H9 (cell line): ENCODE data around the gene CEP126. TPM values are rescaled to one million over a fixed set of nuclear protein-coding genes. Genes with fewer than 3 reads are reported as not detected.
A peak's percentile ranks its signal among the peaks of the same experiment; 100 is the strongest.

Experiments used
- DNase-seq: peaks from one replicate; pipeline ENCODE4 v3.0.0-alpha.2; 2017
- H2AFZ ChIP-seq: one replicate; pipeline ENCODE4 v1.6.1; 2013; ENCODE audit warnings: mild to moderate bottlenecking, low read length, control low read depth, moderate library complexity
- H2AK5ac ChIP-seq: 2 replicates; pipeline ENCODE4 v1.6.1; 2013; ENCODE audit warnings: low read length, control low read depth, mixed read lengths; ENCODE audit not compliant: insufficient read length
- H2BK120ac ChIP-seq: one replicate; pipeline ENCODE4 v1.6.1; 2013; ENCODE audit warnings: low read depth, mild to moderate bottlenecking, low read length, control low read depth, inconsistent platforms; ENCODE audit not compliant: poor library complexity, severe bottlenecking
- H2BK12ac ChIP-seq: 2 replicates; pipeline ENCODE4 v1.6.1; 2013; ENCODE audit warnings: low read length, control low read depth, mixed read lengths, low read depth; ENCODE audit not compliant: insufficient read length
- H2BK15ac ChIP-seq: 2 replicates; pipeline ENCODE4 v1.6.1; 2013; ENCODE audit warnings: low read depth, low read length, control low read depth
- H2BK20ac ChIP-seq: one replicate; pipeline ENCODE4 v1.6.1; 2013; ENCODE audit warnings: low read depth, mild to moderate bottlenecking, low read length, control low read depth, inconsistent platforms; ENCODE audit not compliant: poor library complexity, severe bottlenecking
- H2BK5ac ChIP-seq: 2 replicates; pipeline ENCODE4 v1.6.1; 2013; ENCODE audit warnings: low read length, control low read depth, mixed read lengths; ENCODE audit not compliant: insufficient read length
- H3K14ac ChIP-seq: 2 replicates; pipeline ENCODE4 v1.6.1; 2013; ENCODE audit warnings: low read length, control low read depth; ENCODE audit not compliant: insufficient read depth
- H3K18ac ChIP-seq: 2 replicates; pipeline ENCODE4 v1.6.1; 2013; ENCODE audit warnings: low read depth, mild to moderate bottlenecking, mixed read lengths, low read length, control low read depth; ENCODE audit not compliant: insufficient read length
- H3K23ac ChIP-seq: 2 replicates; pipeline ENCODE4 v1.6.1; 2013; ENCODE audit warnings: low read length, control low read depth, mixed read lengths, low read depth; ENCODE audit not compliant: insufficient read length
- H3K23me2 ChIP-seq: 2 replicates; pipeline ENCODE4 v1.6.1; 2013; ENCODE audit warnings: low read depth, mild to moderate bottlenecking, mixed read lengths, low read length, control low read depth; ENCODE audit not compliant: insufficient read length, poor library complexity, severe bottlenecking
- H3K27ac ChIP-seq: 2 replicates; pipeline ENCODE4 v1.5.1; 2013; ENCODE audit warnings: low read length, control low read depth, mixed read lengths, low read depth; ENCODE audit not compliant: insufficient read length
- H3K27me3 ChIP-seq: 2 replicates; pipeline ENCODE4 v1.6.1; 2013; ENCODE audit warnings: low read length, control low read depth, inconsistent platforms; ENCODE audit not compliant: insufficient read depth
- H3K4ac ChIP-seq: 2 replicates; pipeline ENCODE4 v1.6.1; 2013; ENCODE audit warnings: low read depth, mild to moderate bottlenecking, control low read depth, inconsistent platforms, low read length, moderate library complexity
- H3K4me1 ChIP-seq: 2 replicates; pipeline ENCODE4 v1.6.1; 2013; ENCODE audit warnings: low read length, control low read depth, inconsistent platforms; ENCODE audit not compliant: insufficient read depth
- H3K4me2 ChIP-seq: 2 replicates; pipeline ENCODE4 v1.6.1; 2013; ENCODE audit warnings: low read length, control low read depth, mixed read lengths; ENCODE audit not compliant: insufficient read length, insufficient read depth
- H3K56ac ChIP-seq: 2 replicates; pipeline ENCODE4 v1.6.1; 2013; ENCODE audit warnings: low read depth, mild to moderate bottlenecking, mixed read lengths, low read length, control low read depth; ENCODE audit not compliant: insufficient read length
- H3K79me1 ChIP-seq: 2 replicates; pipeline ENCODE4 v1.6.1; 2013; ENCODE audit warnings: low read depth, mild to moderate bottlenecking, moderate library complexity, low read length, control low read depth, inconsistent platforms; ENCODE audit not compliant: insufficient read depth, poor library complexity, severe bottlenecking
- H3K79me2 ChIP-seq: 2 replicates; pipeline ENCODE4 v1.6.1; 2013; ENCODE audit warnings: low read length, control low read depth, inconsistent platforms; ENCODE audit not compliant: insufficient read depth
- H3K9ac ChIP-seq: 2 replicates; pipeline ENCODE4 v1.6.1; 2013; ENCODE audit warnings: low read length, control low read depth, mixed read lengths; ENCODE audit not compliant: insufficient read length; ENCODE audit errors: extremely low read depth
- H3K9me3 ChIP-seq: one replicate; pipeline ENCODE4 v1.6.1; 2013; ENCODE audit warnings: low read depth, low read length, inconsistent platforms; ENCODE audit not compliant: control insufficient read depth
- H3T11ph ChIP-seq: one replicate; pipeline ENCODE4 v1.6.1; 2013; ENCODE audit warnings: mild to moderate bottlenecking, low read length, control low read depth, inconsistent platforms
- H4K20me1 ChIP-seq: one replicate; pipeline ENCODE4 v1.6.1; 2013; ENCODE audit not compliant: control insufficient read depth, insufficient read length, insufficient read depth
- H4K5ac ChIP-seq: 2 replicates; pipeline ENCODE4 v1.6.1; 2013; ENCODE audit warnings: low read depth, mild to moderate bottlenecking, mixed read lengths, low read length, control low read depth; ENCODE audit not compliant: insufficient read length
- H4K8ac ChIP-seq: replicated peaks from 2 replicates; pipeline ENCODE4 v1.6.1; 2013; ENCODE audit warnings: low read length, control low read depth, mixed read lengths, low read depth; ENCODE audit not compliant: insufficient read length
- H4K91ac ChIP-seq: 2 replicates; pipeline ENCODE4 v1.6.1; 2013; ENCODE audit warnings: low read depth, mild to moderate bottlenecking, moderate library complexity, mixed read lengths, low read length, control low read depth; ENCODE audit not compliant: insufficient read length
- H3K27ac Mint-ChIP-seq, 3 experiments: 2 replicates in 2 of 3; 3 replicates in 1 of 3; pipeline ENCODE4 v1.8.0; 2020 to 2021; ENCODE audit warnings: mixed read lengths in 3 of 3, mild to moderate bottlenecking in 1 of 3, moderate library complexity in 1 of 3
- H3K27me3 Mint-ChIP-seq: 2 replicates; pipeline ENCODE4 v1.8.0; 2021; ENCODE audit warnings: low read depth, mild to moderate bottlenecking, moderate library complexity, mixed read lengths
- H3K36me3 Mint-ChIP-seq, 3 experiments: 2 replicates in 2 of 3; 3 replicates in 1 of 3; pipeline ENCODE4 v1.8.0; 2020 to 2021; ENCODE audit warnings: low read depth in 3 of 3, mixed read lengths in 3 of 3; ENCODE audit not compliant: insufficient read depth in 1 of 3
- H3K4me1 Mint-ChIP-seq, 2 experiments: 2 replicates each; pipeline ENCODE4 v1.8.0; 2020; ENCODE audit warnings: mixed read lengths in 2 of 2
- H3K4me3 Mint-ChIP-seq, 2 experiments: 2 replicates in 1 of 2; 3 replicates in 1 of 2; pipeline ENCODE4 v1.8.0; 2020 to 2021; ENCODE audit warnings: mild to moderate bottlenecking in 2 of 2, mixed read lengths in 2 of 2, moderate library complexity in 1 of 2
- H3K9me3 Mint-ChIP-seq, 2 experiments: 2 replicates in 1 of 2; 3 replicates in 1 of 2; pipeline ENCODE4 v1.8.0; 2020; ENCODE audit warnings: mild to moderate bottlenecking in 2 of 2, mixed read lengths in 2 of 2, moderate library complexity in 1 of 2
- WGBS: extraction: QIAGEN DNeasy Blood & Tissue Kit; methylation state at CpG from one replicate; pipeline ENCODE4 v1.1.7; 2013; ENCODE audit warnings: missing lambda C conversion rate, low lambda C conversion rate, mixed read lengths; ENCODE audit not compliant: insufficient read length; ENCODE audit errors: extremely low coverage; 5-methylcytosine and 5-hydroxymethylcytosine counted together
- total RNA-seq: library from RNA; stranded (reverse); gene quantifications from 2 replicates; pipeline ENCODE4 v1.2.1, GENCODE V29; 2021
- TF ChIP-seq, protein P1 (sequence below): fragments of 200-600 bp; sonication (generic); conservative IDR thresholded peaks from 3 replicates; pipeline ENCODE4 v1.8.0; 2021; ENCODE audit warnings: antibody characterized with exemption, mild to moderate bottlenecking

CEP126 gene
- total RNA-seq, 1 experiment from 2014 or later = 1.2 TPM

DNA sequence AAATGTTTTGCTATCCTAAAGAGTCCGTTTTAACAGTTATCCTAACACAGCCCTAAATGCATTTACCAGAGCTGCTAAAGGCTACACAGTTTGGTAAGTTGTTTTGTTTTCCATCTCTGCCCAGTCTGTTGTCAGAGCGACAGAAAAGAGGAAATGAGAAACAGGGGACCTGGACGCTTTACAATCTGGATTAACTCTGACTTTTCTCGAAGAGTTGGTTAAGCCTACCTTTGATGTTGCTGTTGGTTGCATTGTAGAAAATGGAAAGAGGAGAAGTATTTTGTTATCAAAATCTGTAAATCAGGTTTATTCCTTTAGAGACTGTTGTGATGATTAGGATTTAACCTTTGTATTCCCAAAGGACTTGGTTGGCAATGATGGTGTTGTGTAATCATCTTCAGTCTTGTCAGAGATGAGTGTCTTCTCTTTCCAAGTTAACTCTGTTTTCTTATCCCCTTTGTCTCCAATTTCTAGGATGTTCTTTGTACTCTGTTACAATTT lies 1.0 kb downstream of the CEP126 start:
- Histone ChIP-seq H3K23ac (no peak overlapping the region), H3K4me2 (peak overlapping the region; percentile 69), H2AK5ac (no peak overlapping the region), H4K91ac (no peak overlapping the region), H3K4ac (no peak overlapping the region), H4K5ac (no peak overlapping the region), H3K56ac (no peak overlapping the region), H2BK12ac (no peak overlapping the region), H3K27ac (no peak overlapping the region), H3K27me3 (no peaks in the 10 kb centered on the region), H3K9ac (no peak overlapping the region), H2AFZ (peak overlapping the region; percentile 59), H3K9me3 (no peaks in the 10 kb centered on the region), H4K8ac (no peak overlapping the region), H3K79me2 (no peaks in the 10 kb centered on the region), H3K14ac (no peak overlapping the region), H2BK5ac (no peak overlapping the region), H3T11ph (no peak overlapping the region), H3K79me1 (no peaks in the 10 kb centered on the region), H4K20me1 (no peaks in the 10 kb centered on the region), H2BK15ac (no peak overlapping the region), H3K4me1 (peaks cover 3% of the 10 kb centered on the region; the same call in 1 of the 2 replicates), H2BK20ac (no peak overlapping the region), H3K18ac (no peak overlapping the region), H3K23me2 (peaks cover 5% of the 10 kb centered on the region), H2BK120ac (no peak overlapping the region)
- H3K9me3 Mint-ChIP-seq = no peaks in the 10 kb centered on the region
- DNase-seq = no peak
- no peaks in the 10 kb centered on the region for H3K36me3 Mint-ChIP-seq
- TF ChIP-seq, protein P1, sequence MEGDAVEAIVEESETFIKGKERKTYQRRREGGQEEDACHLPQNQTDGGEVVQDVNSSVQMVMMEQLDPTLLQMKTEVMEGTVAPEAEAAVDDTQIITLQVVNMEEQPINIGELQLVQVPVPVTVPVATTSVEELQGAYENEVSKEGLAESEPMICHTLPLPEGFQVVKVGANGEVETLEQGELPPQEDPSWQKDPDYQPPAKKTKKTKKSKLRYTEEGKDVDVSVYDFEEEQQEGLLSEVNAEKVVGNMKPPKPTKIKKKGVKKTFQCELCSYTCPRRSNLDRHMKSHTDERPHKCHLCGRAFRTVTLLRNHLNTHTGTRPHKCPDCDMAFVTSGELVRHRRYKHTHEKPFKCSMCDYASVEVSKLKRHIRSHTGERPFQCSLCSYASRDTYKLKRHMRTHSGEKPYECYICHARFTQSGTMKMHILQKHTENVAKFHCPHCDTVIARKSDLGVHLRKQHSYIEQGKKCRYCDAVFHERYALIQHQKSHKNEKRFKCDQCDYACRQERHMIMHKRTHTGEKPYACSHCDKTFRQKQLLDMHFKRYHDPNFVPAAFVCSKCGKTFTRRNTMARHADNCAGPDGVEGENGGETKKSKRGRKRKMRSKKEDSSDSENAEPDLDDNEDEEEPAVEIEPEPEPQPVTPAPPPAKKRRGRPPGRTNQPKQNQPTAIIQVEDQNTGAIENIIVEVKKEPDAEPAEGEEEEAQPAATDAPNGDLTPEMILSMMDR = no peak
- peak overlapping the region; percentile 78 to 92 for H3K4me3 Mint-ChIP-seq
- H3K27ac Mint-ChIP-seq = no peak overlapping the region; a peak in 1 of 7 replicates
- peaks cover 17 to 26% of the 10 kb centered on the region in 2 experiments for H3K4me1 Mint-ChIP-seq
- H3K27me3 Mint-ChIP-seq = no peaks in the 10 kb centered on the region
- WGBS = no CpG with 5 or more reads among the region's 4 CpGs
